Measurements from ENCODE around the gene NIPBL.
"Not testable (repeated sequence)": the region's sequence is repeated elsewhere in the genome, so short reads cannot be mapped to it uniquely, and the experiment has no call there.

NIPBL gene

GRCh38 chr5:36876299-36876964 is at the start of gene NIPBL:
NIPBL (plus strand) TSS chr5:36876769; CDS start chr5:36953697, 76,928 bp downstream.
- peak; percentile 71 to 74 for DNase-seq (ENCODE audit: low read depth in 1 of 2, low spot score in 1 of 2)

DNA sequence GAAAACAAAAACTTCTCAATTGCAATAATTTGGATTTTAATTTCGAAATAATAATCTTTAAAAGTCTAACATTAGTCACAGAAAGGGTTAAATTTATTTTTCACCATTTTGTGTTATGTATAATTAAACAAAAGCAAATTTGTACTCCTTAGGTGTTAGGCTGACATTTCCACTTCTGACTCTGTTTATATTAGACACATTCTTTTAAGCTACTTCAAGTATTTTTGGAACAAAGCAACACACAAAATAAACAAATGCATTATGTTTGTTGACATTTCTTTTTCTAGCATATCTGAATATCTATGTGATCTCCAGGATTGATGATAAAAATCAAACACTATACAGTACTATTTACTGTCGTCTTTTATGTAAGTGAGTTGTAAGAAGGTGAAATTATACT is 44.3 kb upstream of the NIPBL start:
- no peak for DNase-seq (ENCODE audit: low read depth in 1 of 2, low spot score in 1 of 2)

DNA sequence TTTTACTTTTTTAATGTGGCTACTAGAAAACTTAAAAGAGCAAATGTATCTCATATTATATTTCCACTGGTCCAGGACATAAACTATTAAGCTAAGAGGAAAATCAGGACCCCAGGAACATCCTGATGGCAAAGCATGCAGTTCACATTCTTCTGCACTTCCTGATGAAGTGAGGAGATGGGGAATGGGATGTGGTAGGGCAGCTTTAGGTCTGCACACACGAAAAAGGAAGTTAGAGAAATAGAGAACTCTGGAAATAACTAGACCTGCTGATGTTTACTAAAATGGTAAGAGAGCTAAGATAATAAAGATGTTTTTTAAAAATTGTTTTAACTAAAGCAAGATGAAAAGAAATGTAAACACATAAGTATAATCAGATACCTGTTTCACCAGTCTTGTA is 39.7 kb upstream of the NIPBL start:
- DNase-seq (ENCODE audit: low read depth in 1 of 2, low spot score in 1 of 2) = no peak

DNA sequence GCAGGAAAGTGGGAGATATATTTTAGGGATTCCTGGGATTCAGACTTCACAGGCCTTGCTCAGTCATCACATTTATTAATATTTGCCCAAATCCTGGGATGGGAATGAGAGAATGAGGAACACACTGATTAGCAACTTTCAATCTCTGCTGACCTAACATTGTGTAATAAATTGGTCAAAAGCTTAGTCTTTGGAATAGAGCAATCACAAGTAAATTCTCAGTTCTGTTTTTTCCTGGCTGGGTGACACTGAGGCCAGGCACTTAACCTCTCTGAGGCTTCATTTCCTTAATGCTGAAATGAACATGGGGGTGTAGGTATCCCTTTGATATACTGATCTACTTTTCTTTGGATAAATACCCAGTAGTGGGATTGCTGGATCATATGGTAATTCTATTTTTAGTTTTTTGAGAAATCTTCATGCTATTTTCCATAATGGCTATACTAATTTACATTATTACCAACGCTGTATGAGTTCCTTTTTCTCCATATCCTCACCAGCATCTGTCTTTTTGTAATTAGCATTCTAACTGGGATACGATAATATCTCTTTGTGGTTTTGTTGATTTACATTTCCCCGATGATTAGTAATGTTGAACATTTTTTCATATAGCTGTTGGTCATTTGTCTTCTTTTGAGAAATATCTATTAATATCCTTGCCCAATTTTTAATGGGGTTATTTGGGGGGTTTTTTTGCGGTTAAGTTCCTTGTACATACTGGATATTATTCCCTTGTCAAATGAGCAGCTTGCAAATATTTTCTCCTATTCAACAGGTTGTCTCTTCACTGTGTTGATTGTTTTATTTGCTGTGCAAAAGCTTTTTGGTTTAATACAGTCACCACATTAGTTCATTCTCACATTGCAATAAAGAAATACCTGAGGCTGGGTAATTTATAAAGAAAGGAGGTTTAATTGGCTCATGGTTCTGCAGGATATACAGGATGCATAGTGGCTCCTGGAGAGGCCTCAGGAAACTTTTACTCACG is 36.8 kb upstream of the NIPBL start:
- DNase-seq (ENCODE audit: low read depth in 1 of 2, low spot score in 1 of 2) = no peak

GRCh38 chr5:36841677-36842076 is 34.9 kb upstream of the NIPBL start:
- DNase-seq (ENCODE audit: low read depth in 1 of 2, low spot score in 1 of 2) = no peak

DNA sequence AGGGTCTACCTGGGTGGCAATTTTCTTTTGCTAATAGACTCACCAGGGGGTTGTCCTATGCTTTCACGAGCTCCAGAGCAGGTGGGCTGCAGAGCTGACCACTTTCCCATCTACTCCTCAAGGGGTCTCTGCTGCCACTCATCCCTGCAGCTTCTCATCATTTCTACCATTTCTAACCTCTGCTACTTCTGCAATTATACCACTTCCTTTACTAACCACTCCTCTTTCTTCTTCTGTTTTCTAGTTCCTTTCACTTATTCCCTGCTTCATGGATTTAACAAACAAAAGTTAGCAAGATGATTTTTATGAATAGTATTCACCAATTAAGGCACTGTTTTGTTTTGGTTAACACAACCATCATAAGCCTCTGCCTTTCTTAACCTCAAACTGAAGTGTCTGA is 34.5 kb upstream of the NIPBL start:
- no peak for DNase-seq (ENCODE audit: low read depth in 1 of 2, low spot score in 1 of 2)

- no peak for DNase-seq (ENCODE audit: low read depth in 1 of 2, low spot score in 1 of 2)
These were observed 32.3 kb upstream of the NIPBL start for GRCh38 chr5:36844305-36844704.

DNA sequence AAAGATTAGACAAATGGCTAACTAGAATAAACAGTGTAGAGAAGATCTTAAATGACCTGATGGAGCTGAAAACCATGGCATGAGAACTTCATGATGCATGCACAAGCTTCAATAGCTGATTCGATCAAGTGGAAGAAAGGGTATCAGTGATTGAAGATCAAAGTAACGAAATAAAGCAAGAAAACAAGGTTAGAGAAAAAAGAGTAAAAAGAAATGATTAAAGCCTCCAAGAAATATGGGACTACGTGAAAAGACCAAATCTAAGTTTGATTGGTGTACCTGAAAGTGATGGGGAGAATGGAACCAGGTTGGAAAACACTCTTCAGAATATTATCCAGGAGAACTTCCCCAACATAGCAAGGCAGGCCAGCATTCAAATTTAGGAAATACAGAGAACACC is 28.0 kb upstream of the NIPBL start:
- not testable (repeated sequence) for DNase-seq (ENCODE audit: low read depth in 1 of 2, low spot score in 1 of 2)

DNA sequence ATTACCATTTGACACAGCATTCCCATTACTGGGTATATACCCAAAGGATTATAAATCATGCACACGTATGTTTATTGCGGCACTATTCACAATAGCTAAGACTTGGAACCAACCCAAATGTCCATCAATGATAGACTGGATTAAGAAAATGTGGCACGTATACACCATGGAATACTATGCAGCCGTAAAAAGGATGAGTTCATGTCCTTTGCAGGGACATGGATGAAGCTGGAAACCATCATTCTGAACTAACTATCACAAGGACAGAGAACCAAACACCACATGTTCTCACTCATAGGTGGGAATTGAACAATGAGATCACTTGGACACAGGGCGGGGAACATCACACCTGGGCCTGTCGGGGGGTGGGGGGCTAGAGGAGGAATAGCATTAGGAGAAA is 23.7 kb upstream of the NIPBL start:
- DNase-seq (ENCODE audit: low read depth in 1 of 2, low spot score in 1 of 2) = not testable (repeated sequence)

GRCh38 chr5:36854402-36855140 is 22.0 kb upstream of the NIPBL start:
- DNase-seq (ENCODE audit: low read depth in 1 of 2, low spot score in 1 of 2) = no peak

DNA sequence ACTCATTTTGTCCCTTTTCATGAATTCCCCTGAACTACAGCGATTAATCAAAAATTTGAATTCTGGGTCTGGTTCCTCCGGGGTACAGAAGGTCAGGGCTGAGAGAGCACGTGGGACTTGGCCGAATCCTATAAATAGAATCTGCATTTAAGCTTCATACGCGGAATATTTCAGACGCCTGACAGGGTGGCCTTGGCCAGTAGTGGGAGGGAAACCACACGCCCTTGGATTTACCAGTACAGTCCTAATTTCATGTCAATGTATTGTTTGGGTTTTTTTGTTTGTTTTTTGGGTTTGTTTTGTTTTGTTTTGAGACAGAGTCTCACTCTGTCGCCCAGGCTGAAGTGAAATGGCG is 21.5 kb upstream of the NIPBL start:
- no peak for DNase-seq (ENCODE audit: low read depth in 1 of 2, low spot score in 1 of 2)

- DNase-seq (ENCODE audit: low read depth in 1 of 2, low spot score in 1 of 2) = no peak
These were observed 14.7 kb upstream of the NIPBL start for GRCh38 chr5:36861871-36862270.

- no peak for DNase-seq (ENCODE audit: low read depth in 1 of 2, low spot score in 1 of 2)
These were observed 6.0 kb upstream of the NIPBL start for GRCh38 chr5:36870399-36871040.

DNA sequence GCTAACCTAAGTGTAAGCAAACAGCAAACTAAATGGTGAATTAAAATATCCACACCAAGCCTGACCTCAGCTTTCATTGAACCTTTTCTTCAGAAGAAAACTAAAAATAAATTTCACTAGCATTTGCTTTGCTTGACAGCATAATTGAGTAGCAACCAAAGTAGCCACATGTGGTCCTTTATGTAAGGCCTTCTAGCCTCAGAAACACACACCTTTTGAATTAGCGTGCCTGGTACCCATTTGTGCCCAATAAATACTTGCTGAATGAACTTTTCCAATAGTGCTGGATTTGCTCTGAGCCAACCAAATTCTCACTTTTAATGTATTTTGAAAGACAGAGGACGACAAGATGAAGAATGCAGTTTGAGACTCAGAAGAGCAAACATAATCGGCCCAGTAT is 2.1 kb upstream of the NIPBL start:
- no peak for DNase-seq (ENCODE audit: low read depth in 1 of 2, low spot score in 1 of 2)

- peak; percentile 22 for DNase-seq (ENCODE audit: low read depth in 1 of 2, low spot score in 1 of 2)
These were observed 1.3 kb upstream of the NIPBL start for GRCh38 chr5:36875051-36875789.

DNA sequence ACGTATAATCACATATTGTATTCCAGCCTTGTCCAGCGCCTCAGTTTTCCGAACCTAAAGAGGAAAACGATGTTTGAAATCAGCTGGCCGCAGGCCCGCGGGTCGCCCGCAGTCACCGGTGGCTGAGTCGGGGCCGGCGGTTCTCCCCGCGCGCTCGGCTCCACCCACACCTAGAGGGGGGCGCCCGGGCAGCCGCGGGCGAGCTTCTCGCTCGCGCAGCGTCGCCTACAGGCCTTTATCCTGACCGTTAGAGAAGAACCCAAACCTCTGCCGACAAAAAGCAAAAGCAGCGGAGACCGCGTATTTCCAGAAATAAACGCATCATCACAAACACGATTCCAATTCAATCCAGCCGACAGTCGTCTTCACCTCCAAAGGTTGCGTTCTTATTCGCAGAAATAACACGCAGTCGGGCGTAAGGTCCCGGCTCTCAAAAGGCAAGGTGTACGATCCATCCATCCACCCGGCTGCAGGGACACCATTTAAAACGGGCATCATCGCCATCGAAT is 725 bp upstream of the NIPBL start:
- DNase-seq (ENCODE audit: low read depth in 1 of 2, low spot score in 1 of 2) = peak; percentile 55 to 57

- peak; percentile 35 to 40 for DNase-seq (ENCODE audit: low read depth in 1 of 2, low spot score in 1 of 2)
These were observed 547 bp downstream of the NIPBL start for GRCh38 chr5:36876965-36877666.

DNA sequence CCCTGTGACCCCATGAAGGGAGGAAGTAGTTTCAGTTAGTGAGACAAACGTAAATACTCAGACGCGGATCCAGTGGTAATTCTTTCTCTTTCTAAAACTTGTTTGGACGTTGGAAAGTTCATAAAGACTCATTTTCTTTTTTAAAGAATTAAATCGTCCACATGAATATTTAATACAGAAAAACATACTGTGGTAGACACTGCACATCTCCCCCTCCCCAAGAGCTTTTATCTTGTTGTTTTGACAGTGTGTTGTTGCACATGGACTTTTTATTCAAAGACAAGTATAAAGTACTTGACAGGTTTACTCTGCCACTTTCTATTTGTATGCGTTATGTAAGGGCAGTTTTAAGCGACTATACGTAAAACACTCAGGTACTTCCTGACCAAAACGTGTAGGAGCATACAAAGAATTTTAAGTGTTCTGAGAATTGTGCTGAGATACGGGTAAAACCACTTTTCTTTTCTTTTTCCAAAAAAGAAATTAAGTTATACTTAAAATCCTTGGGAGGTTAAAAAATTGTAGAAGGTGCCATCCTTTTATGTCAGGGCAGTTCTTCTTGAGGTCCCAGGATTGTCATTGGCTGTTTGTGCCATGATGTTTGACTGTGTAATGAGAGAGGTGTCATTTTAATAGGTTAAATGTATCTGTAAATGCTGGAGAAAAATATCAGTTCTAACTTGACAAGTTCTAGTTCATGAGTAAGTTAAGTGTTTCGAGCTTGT is 1.3 kb downstream of the NIPBL start:
- no peak for DNase-seq (ENCODE audit: low read depth in 1 of 2, low spot score in 1 of 2)
